IPS DF 6.9 (cell line): ENCODE results near the gene TFF2.

Experiments
- DNase-seq: peaks from one replicate; pipeline ENCODE4 v3.0.0-alpha.2; 2013; ENCODE audit warnings: low read depth, low spot score
- H3K27ac ChIP-seq: one replicate; pipeline ENCODE4 v1.5.1; 2013; ENCODE audit warnings: low read length, control low read depth
- H3K27me3 ChIP-seq: 2 replicates; pipeline ENCODE4 v1.6.1; 2013; ENCODE audit warnings: mild to moderate bottlenecking, low read length; ENCODE audit not compliant: control insufficient read depth, insufficient read depth
- H3K36me3 ChIP-seq: 2 replicates; pipeline ENCODE4 v1.6.1; 2013; ENCODE audit warnings: low read length; ENCODE audit not compliant: control insufficient read depth, insufficient read depth
- H3K4me1 ChIP-seq: 2 replicates; pipeline ENCODE4 v1.6.1; 2013; ENCODE audit warnings: low read length; ENCODE audit not compliant: control insufficient read depth, insufficient read depth
- H3K4me3 ChIP-seq: 2 replicates; pipeline ENCODE4 v1.5.1; 2013; ENCODE audit warnings: mild to moderate bottlenecking, low read length
- H3K9me3 ChIP-seq: 2 replicates; pipeline ENCODE4 v1.6.1; 2013; ENCODE audit warnings: low read length, inconsistent platforms; ENCODE audit not compliant: control insufficient read depth, insufficient read depth
- WGBS: extraction: QIAGEN DNeasy Blood & Tissue Kit; methylation state at CpG from one replicate; pipeline ENCODE4 v1.1.7; 2013; ENCODE audit warnings: mixed read lengths, missing lambda C conversion rate; ENCODE audit not compliant: insufficient read length, insufficient coverage; 5-methylcytosine and 5-hydroxymethylcytosine counted together

The TFF2 gene

GRCh38 chr21:42375966-42376337, 25.2 kb upstream of the TFF2 start:
- H3K27ac ChIP-seq: no peak overlapping the region
- H3K36me3 ChIP-seq: no peaks in the 10 kb centered on the region
- no peak overlapping the region for H3K4me3 ChIP-seq
- no CpG with 5 or more reads among the region's 3 CpGs for WGBS
- no peak for DNase-seq
- H3K27me3 ChIP-seq: no peaks in the 10 kb centered on the region
- no peaks in the 10 kb centered on the region for H3K9me3 ChIP-seq
- peaks cover 2% of the 10 kb centered on the region; the same call in 1 of the 2 replicates for H3K4me1 ChIP-seq

GRCh38 chr21:42375506-42375905, 24.7 kb upstream of the TFF2 start:
- Histone ChIP-seq H3K27me3 (no peaks in the 10 kb centered on the region), H3K36me3 (no peaks in the 10 kb centered on the region), H3K9me3 (no peaks in the 10 kb centered on the region), H3K4me3 (no peak overlapping the region), H3K4me1 (peaks cover 2% of the 10 kb centered on the region; the same call in 1 of the 2 replicates), H3K27ac (no peak overlapping the region)
- WGBS: no CpG with 5 or more reads among the region's 11 CpGs
- DNase-seq: no peak

- no peak for DNase-seq
Observed at GRCh38 chr21:42374864-42375499, 24.2 kb upstream of the TFF2 start.

GRCh38 chr21:42374457-42374856, 23.7 kb upstream of the TFF2 start:
- peaks cover 2% of the 10 kb centered on the region; the same call in 1 of the 2 replicates for H3K4me1 ChIP-seq
- H3K9me3 ChIP-seq: no peaks in the 10 kb centered on the region
- H3K36me3 ChIP-seq: no peaks in the 10 kb centered on the region
- no peak overlapping the region for H3K4me3 ChIP-seq
- H3K27me3 ChIP-seq: no peaks in the 10 kb centered on the region
- WGBS: no CpG with 5 or more reads among the region's 7 CpGs
- no peak overlapping the region for H3K27ac ChIP-seq
- DNase-seq: no peak

More at GRCh38 chr21:42374864-42375499, 24.2 kb upstream of the TFF2 start:
- no peak overlapping the region for H3K4me3 ChIP-seq
- no CpG with 5 or more reads among the region's 23 CpGs for WGBS
- H3K36me3 ChIP-seq: no peaks in the 10 kb centered on the region
- H3K27ac ChIP-seq: no peak overlapping the region
- peaks cover 2% of the 10 kb centered on the region; the same call in 1 of the 2 replicates for H3K4me1 ChIP-seq
- H3K9me3 ChIP-seq: no peaks in the 10 kb centered on the region
- no peaks in the 10 kb centered on the region for H3K27me3 ChIP-seq

- Histone ChIP-seq H3K27me3 (no peaks in the 10 kb centered on the region), H3K4me3 (no peak overlapping the region), H3K36me3 (no peaks in the 10 kb centered on the region), H3K4me1 (peaks cover 2% of the 10 kb centered on the region; the same call in 1 of the 2 replicates), H3K27ac (no peak overlapping the region), H3K9me3 (no peaks in the 10 kb centered on the region)
- no CpG with 5 or more reads among the region's 16 CpGs for WGBS
- DNase-seq: no peak
Observed at GRCh38 chr21:42373908-42374455, 23.2 kb upstream of the TFF2 start.

GRCh38 chr21:42373196-42373907, 22.6 kb upstream of the TFF2 start:
- no peak for DNase-seq
- WGBS: no CpG with 5 or more reads among the region's 25 CpGs
- peaks cover 2% of the 10 kb centered on the region; the same call in 1 of the 2 replicates for H3K4me1 ChIP-seq
- no peak overlapping the region for H3K27ac ChIP-seq
- H3K27me3 ChIP-seq: no peaks in the 10 kb centered on the region
- H3K4me3 ChIP-seq: no peak overlapping the region
- no peaks in the 10 kb centered on the region for H3K36me3 ChIP-seq
- no peaks in the 10 kb centered on the region for H3K9me3 ChIP-seq

GRCh38 chr21:42370894-42371654, 20.3 kb upstream of the TFF2 start:
- peaks cover 2% of the 10 kb centered on the region; the same call in 1 of the 2 replicates for H3K4me1 ChIP-seq
- no peak for DNase-seq
- H3K9me3 ChIP-seq: no peaks in the 10 kb centered on the region

GRCh38 chr21:42369821-42370220, 19.0 kb upstream of the TFF2 start:
- Histone ChIP-seq H3K36me3 (no peaks in the 10 kb centered on the region), H3K27ac (no peak overlapping the region), H3K27me3 (no peaks in the 10 kb centered on the region), H3K4me1 (no peaks in the 10 kb centered on the region), H3K4me3 (no peak overlapping the region), H3K9me3 (no peaks in the 10 kb centered on the region)
- no peak for DNase-seq
- no CpG with 5 or more reads among the region's 16 CpGs for WGBS

More at GRCh38 chr21:42370894-42371654, 20.3 kb upstream of the TFF2 start:
- Histone ChIP-seq H3K27ac (no peak overlapping the region), H3K36me3 (no peaks in the 10 kb centered on the region), H3K4me3 (no peak overlapping the region), H3K27me3 (no peaks in the 10 kb centered on the region)
- no CpG with 5 or more reads among the region's 18 CpGs for WGBS

GRCh38 chr21:42367367-42368165, 16.8 kb upstream of the TFF2 start:
- no CpG with 5 or more reads among the region's 14 CpGs for WGBS
- Histone ChIP-seq H3K4me3 (no peak overlapping the region), H3K27me3 (no peaks in the 10 kb centered on the region), H3K36me3 (no peaks in the 10 kb centered on the region), H3K27ac (no peak overlapping the region), H3K4me1 (no peaks in the 10 kb centered on the region), H3K9me3 (no peaks in the 10 kb centered on the region)
- DNase-seq: no peak
